ENCODE measurements around the gene CSMD2. TPM values are rescaled to one million over a fixed set of nuclear protein-coding genes. Genes with fewer than 3 reads are reported as not detected.

The CSMD2 gene
- total RNA-seq, 1 donor from 2014 or later: 2.1 TPM

DNA sequence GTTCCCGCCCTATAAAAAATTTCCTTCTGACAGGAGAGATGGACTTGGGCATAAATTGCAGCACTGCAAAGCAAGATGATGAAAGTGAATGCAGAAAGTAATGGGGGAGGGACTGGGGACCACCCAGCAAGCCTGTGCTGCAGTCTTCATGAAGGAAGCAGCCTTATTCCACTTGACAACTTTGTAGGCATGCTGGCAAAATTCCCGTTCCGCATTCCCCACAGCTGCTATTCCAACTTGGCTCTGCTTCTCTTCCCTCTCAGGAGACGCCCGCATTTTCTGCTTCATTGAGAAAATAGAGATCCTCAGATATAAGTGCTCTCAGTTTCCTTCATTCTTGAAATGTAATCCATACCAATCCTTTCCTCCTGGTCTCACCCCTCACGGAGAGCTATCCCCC, 298.7 kb downstream of the CSMD2 start:
- TF ChIP-seq CTCF (IDR thresholded peaks at IDR 0.05; ENCODE audit: unreplicated experiment): no peak
- Mint-ChIP-seq H3K36me3 (ENCODE audit: low read depth, unreplicated experiment) (no peaks in the 10 kb centered on the region), H3K4me3 (ENCODE audit: unreplicated experiment) (no peak overlapping the region), H3K9me3 (ENCODE audit: unreplicated experiment) (no peaks in the 10 kb centered on the region), H3K27me3 (ENCODE audit: unreplicated experiment) (no peaks in the 10 kb centered on the region), H3K27ac (ENCODE audit: unreplicated experiment) (no peak overlapping the region), H3K4me1 (ENCODE audit: unreplicated experiment) (no peaks in the 10 kb centered on the region)
- no peak for DNase-seq (ENCODE audit: low spot score)

- no peak overlapping the region for H3K27ac Mint-ChIP-seq (ENCODE audit: unreplicated experiment)
- no peak for TF ChIP-seq CTCF (IDR thresholded peaks at IDR 0.05; ENCODE audit: unreplicated experiment)
- no peaks in the 10 kb centered on the region for H3K4me1 Mint-ChIP-seq (ENCODE audit: unreplicated experiment)
- no peak for DNase-seq (ENCODE audit: low spot score)
- no peaks in the 10 kb centered on the region for H3K36me3 Mint-ChIP-seq (ENCODE audit: low read depth, unreplicated experiment)
- no peaks in the 10 kb centered on the region for H3K9me3 Mint-ChIP-seq (ENCODE audit: unreplicated experiment)
- no peaks in the 10 kb centered on the region for H3K27me3 Mint-ChIP-seq (ENCODE audit: unreplicated experiment)
- H3K4me3 Mint-ChIP-seq (ENCODE audit: unreplicated experiment): no peak overlapping the region
Observed at GRCh38 chr1:33864460-33865389, 300.3 kb downstream of the CSMD2 start.

GRCh38 chr1:33863779-33864178, 301.3 kb downstream of the CSMD2 start, which contains the start of gene HMGB4:
TSS of gene HMGB4 (plus strand) at chr1:33864079. CDS start at chr1:33864192, 113 bp downstream.
- TF ChIP-seq CTCF (IDR thresholded peaks at IDR 0.05; ENCODE audit: unreplicated experiment): no peak
- Mint-ChIP-seq H3K4me3 (ENCODE audit: unreplicated experiment) (no peak within 1 kb of the TSS), H3K27ac (ENCODE audit: unreplicated experiment) (no peak within 1 kb of the TSS), H3K9me3 (ENCODE audit: unreplicated experiment) (no peaks in the 10 kb centered on the region), H3K27me3 (ENCODE audit: unreplicated experiment) (no peaks in the 10 kb centered on the region), H3K36me3 (ENCODE audit: low read depth, unreplicated experiment) (no peaks in the 10 kb centered on the region), H3K4me1 (ENCODE audit: unreplicated experiment) (no peaks in the 10 kb centered on the region)
- no peak for DNase-seq (ENCODE audit: low spot score)

- no peak for DNase-seq (ENCODE audit: low spot score)
- no peaks in the 10 kb centered on the region for H3K27me3 Mint-ChIP-seq (ENCODE audit: unreplicated experiment)
- no peak for TF ChIP-seq CTCF (IDR thresholded peaks at IDR 0.05; ENCODE audit: unreplicated experiment)
- no peaks in the 10 kb centered on the region for H3K36me3 Mint-ChIP-seq (ENCODE audit: low read depth, unreplicated experiment)
- no peak overlapping the region for H3K27ac Mint-ChIP-seq (ENCODE audit: unreplicated experiment)
- H3K4me1 Mint-ChIP-seq (ENCODE audit: unreplicated experiment): no peaks in the 10 kb centered on the region
- no peak overlapping the region for H3K4me3 Mint-ChIP-seq (ENCODE audit: unreplicated experiment)
- H3K9me3 Mint-ChIP-seq (ENCODE audit: unreplicated experiment): no peaks in the 10 kb centered on the region
Observed at GRCh38 chr1:33860671-33861070, 304.4 kb downstream of the CSMD2 start.

DNA sequence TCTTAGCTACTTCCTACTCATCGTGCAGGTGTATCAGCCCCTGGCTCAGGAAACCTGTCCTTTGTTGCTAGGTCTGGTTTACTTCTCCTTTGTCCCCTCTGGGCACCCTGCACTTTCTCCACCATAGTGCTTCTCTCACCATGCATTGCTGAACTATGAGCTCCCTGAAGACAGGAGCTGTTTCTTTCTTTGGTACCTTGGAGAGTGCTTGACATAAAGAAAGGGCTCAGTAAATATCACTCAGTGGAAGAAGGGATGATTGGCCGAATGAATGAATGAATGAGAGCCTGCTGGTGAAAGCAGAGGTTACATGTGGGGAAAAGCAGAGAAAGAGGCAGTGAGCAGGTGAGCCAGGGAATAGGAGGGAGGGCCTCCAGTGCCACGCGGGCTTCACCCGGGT, 310.9 kb downstream of the CSMD2 start:
- H3K36me3 Mint-ChIP-seq (ENCODE audit: low read depth, unreplicated experiment): no peaks in the 10 kb centered on the region
- H3K27ac Mint-ChIP-seq (ENCODE audit: unreplicated experiment): no peak overlapping the region
- peaks cover 2% of the 10 kb centered on the region for H3K4me1 Mint-ChIP-seq (ENCODE audit: unreplicated experiment)
- no peak for DNase-seq (ENCODE audit: low spot score)
- H3K27me3 Mint-ChIP-seq (ENCODE audit: unreplicated experiment): no peaks in the 10 kb centered on the region
- TF ChIP-seq CTCF (IDR thresholded peaks at IDR 0.05; ENCODE audit: unreplicated experiment): no peak
- no peaks in the 10 kb centered on the region for H3K9me3 Mint-ChIP-seq (ENCODE audit: unreplicated experiment)
- H3K4me3 Mint-ChIP-seq (ENCODE audit: unreplicated experiment): no peak overlapping the region

Measured in endothelial cell (in vitro differentiated cells).